Adrenal gland (tissue), 12 donors: ENCODE measurements around the gene ABCC6. TPM values are rescaled to one million over a fixed set of nuclear protein-coding genes. Genes with fewer than 3 reads are reported as not detected.

Source experiments
- DNase-seq, 7 donors: peaks; one replicate each; pipeline ENCODE4 v3.0.0-alpha.2; 2019 to 2020
- H3K27ac ChIP-seq, 5 donors: fragments of 200-600 bp; sonication (generic) in 4 of 5; 1 replicate in 3 of 5; 2 replicates in 2 of 5; pipeline versions ENCODE4 v1.5.1 to v1.8.0; 2016 to 2020; ENCODE audit warnings: mild to moderate bottlenecking in 1 of 5
- H3K27me3 ChIP-seq: fragments of 200-600 bp; 2 replicates; pipeline ENCODE4 v1.8.0; 2021
- H3K36me3 ChIP-seq, 2 donors: fragments of 200-600 bp; replicated peaks in 1 of 2; 1 replicate in 1 of 2; 2 replicates in 1 of 2; pipeline versions ENCODE4 v1.5.1 to v1.8.0; 2018 to 2022
- H3K4me1 ChIP-seq, 2 donors: fragments of 200-600 bp; replicated peaks in 1 of 2; 1 replicate in 1 of 2; 2 replicates in 1 of 2; pipeline versions ENCODE4 v1.5.1 to v1.8.0; 2018 to 2021
- H3K4me3 ChIP-seq, 4 donors: fragments of 200-600 bp; sonication (generic) in 3 of 4; one replicate each; pipeline ENCODE4 v1.5.1; 2016 to 2018
- H3K9me3 ChIP-seq, 3 donors: fragments of 200-600 bp; sonication (generic) in 1 of 3; replicated peaks in 1 of 3; 1 replicate in 2 of 3; 2 replicates in 1 of 3; pipeline versions ENCODE4 v1.5.1 to v1.8.0; 2016 to 2021
- CTCF ChIP-seq, 6 experiments: fragments of 450-650 bp in 4 of 6; fragments of 200-600 bp in 2 of 6; sonication (generic) in 1 of 6; IDR thresholded peaks; 1 replicate in 5 of 6; 2 replicates in 1 of 6; pipeline versions ENCODE4 v1.5.1 to v1.8.0; 2016 to 2021; ENCODE audit warnings: antibody characterized with exemption in 6 of 6, mild to moderate bottlenecking in 2 of 6, moderate library complexity in 1 of 6
- POLR2A ChIP-seq, 2 donors: fragments of 450-650 bp; IDR thresholded peaks; one replicate each; pipeline ENCODE4 v1.6.1; 2017; ENCODE audit warnings: antibody characterized with exemption in 2 of 2, mild to moderate bottlenecking in 2 of 2, moderate library complexity in 1 of 2
- WGBS, 4 donors: extraction: QIAGEN DNeasy Blood & Tissue Kit in 2 of 4; methylation state at CpG; one replicate each; pipeline versions ENCODE4 v1.1.5 to v1.1.7; 2013 to 2017; 5-methylcytosine and 5-hydroxymethylcytosine counted together
- intact Hi-C, 2 donors: fragments of 100-400 bp; cut with DNase I; formaldehyde crosslinking; loops; one replicate each; pipeline versions ENCODE4 v1.14.1 to v1.15.0; 2022 to 2023
- polyA plus RNA-seq, 3 donors: library from polyadenylated mRNA; stranded (reverse); fragments of 200-250 nt in 2 of 3; fragments of 350-450 nt in 1 of 3; fragmentation: Illumina TruSeq in 1 of 3; extraction: RNeasy Lipid Tissue Mini Kit (QIAGEN cat#74804) in 1 of 3; gene quantifications; one replicate each; pipeline ENCODE4 v1.2.3, GENCODE V29; 2013 to 2014
- total RNA-seq, 9 donors: library from RNA; depleted of rRNA in 4 of 9; stranded (reverse); fragments of >200 nt in 4 of 9; fragments of 120-200 nt in 1 of 9; fragmentation: NEBNext Ultra II Directional in 1 of 9; extraction: Animal tissue kit (Norgen Biotek cat#: 25700) in 1 of 9; gene quantifications; one replicate each; pipeline versions ENCODE4 v1.1.0 to v1.2.4, GENCODE V29; 2013 to 2023
- donor health status: healthy with polysubstance abuse.
- donor health status: Bipolar disorder and iron deficiency.
- donor health status: DM: yes; HTN: yes; CAD: no.
- donor health status: DM: no; HTN: no; CAD: no.
- donor health status: DM: no; HTN: no; CAD: no.
- donor health status: DM: yes; HTN: yes; CAD: no.

Gene ABCC6
- total and polyA plus RNA-seq, 12 donors, result 0.79 to 32.2 (median 4.5) TPM

GRCh38 chr16:16147316-16147999 lies 75.8 kb downstream of the ABCC6 start:
- peaks cover 0 to 9% of the 10 kb centered on the region in 2 donors for H3K36me3 ChIP-seq
- DNase-seq, result no peak
- no peaks in the 10 kb centered on the region for H3K9me3 ChIP-seq
- no peaks in the 10 kb centered on the region for H3K27me3 ChIP-seq
- intact Hi-C loops, result no loop called here
- TF ChIP-seq POLR2A (IDR thresholded peaks at IDR 0.05) (no peak), CTCF (IDR thresholded peaks at IDR 0.05) (no peak)
- H3K27ac ChIP-seq, result no peak overlapping the region
- 92 to 96% (median 94%) methylated on average over 17 of the region's 17 CpGs for WGBS, 4 donors
- peaks cover 18 to 19% of the 10 kb centered on the region in 2 donors for H3K4me1 ChIP-seq
- H3K4me3 ChIP-seq, result no peak overlapping the region

GRCh38 chr16:16146380-16147315 lies 76.6 kb downstream of the ABCC6 start:
- Histone ChIP-seq H3K4me3 (no peak overlapping the region), H3K27me3 (no peaks in the 10 kb centered on the region), H3K27ac (no peak overlapping the region), H3K36me3 (peaks cover 0 to 16% of the 10 kb centered on the region in 2 donors), H3K9me3 (no peaks in the 10 kb centered on the region), H3K4me1 (peaks cover 18 to 24% of the 10 kb centered on the region in 2 donors)
- TF ChIP-seq POLR2A (IDR thresholded peaks at IDR 0.05), result no peak
- no peak for TF ChIP-seq CTCF (IDR thresholded peaks at IDR 0.05)
- no peak for DNase-seq
- WGBS, 4 donors, result 86 to 94% (median 91%) methylated on average over 7 to 14 of the region's 14 CpGs
- intact Hi-C loops, result no loop called here

GRCh38 chr16:16145286-16145685 lies 78.0 kb downstream of the ABCC6 start:
- Histone ChIP-seq H3K4me3 (no peak overlapping the region), H3K9me3 (no peaks in the 10 kb centered on the region), H3K4me1 (peaks cover 6 to 14% of the 10 kb centered on the region in 2 donors), H3K27ac (no peak overlapping the region), H3K36me3 (peaks cover 0 to 30% of the 10 kb centered on the region in 2 donors), H3K27me3 (no peaks in the 10 kb centered on the region)
- TF ChIP-seq CTCF (IDR thresholded peaks at IDR 0.05) (no peak), POLR2A (IDR thresholded peaks at IDR 0.05) (no peak)
- no peak for DNase-seq
- intact Hi-C loops, result no loop called here
- 79 to 93% (median 93%) methylated on average over 4 to 5 of the region's 5 CpGs for WGBS, 4 donors

GRCh38 chr16:16144416-16144815 lies 78.9 kb downstream of the ABCC6 start:
- 74 to 93% (median 89%) methylated on average over 5 of the region's 5 CpGs for WGBS, 4 donors
- no peak for TF ChIP-seq CTCF (IDR thresholded peaks at IDR 0.05)
- TF ChIP-seq POLR2A (IDR thresholded peaks at IDR 0.05), result no peak
- Histone ChIP-seq H3K4me3 (no peak overlapping the region), H3K36me3 (peaks cover 0 to 36% of the 10 kb centered on the region in 2 donors), H3K9me3 (no peaks in the 10 kb centered on the region), H3K4me1 (peaks cover 0 to 5% of the 10 kb centered on the region in 2 donors), H3K27me3 (no peaks in the 10 kb centered on the region), H3K27ac (no peak overlapping the region)
- no peak for DNase-seq
- intact Hi-C loops, result no loop called here
